Measurements from ENCODE around the gene SNAPC5.
A peak's percentile ranks its signal among the peaks of the same experiment; 100 is the strongest.
"Not testable (repeated sequence)": the region's sequence is repeated elsewhere in the genome, so short reads cannot be mapped to it uniquely, and the experiment has no call there.

The SNAPC5 gene, protein sequence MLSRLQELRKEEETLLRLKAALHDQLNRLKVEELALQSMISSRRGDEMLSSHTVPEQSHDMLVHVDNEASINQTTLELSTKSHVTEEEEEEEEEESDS

DNA sequence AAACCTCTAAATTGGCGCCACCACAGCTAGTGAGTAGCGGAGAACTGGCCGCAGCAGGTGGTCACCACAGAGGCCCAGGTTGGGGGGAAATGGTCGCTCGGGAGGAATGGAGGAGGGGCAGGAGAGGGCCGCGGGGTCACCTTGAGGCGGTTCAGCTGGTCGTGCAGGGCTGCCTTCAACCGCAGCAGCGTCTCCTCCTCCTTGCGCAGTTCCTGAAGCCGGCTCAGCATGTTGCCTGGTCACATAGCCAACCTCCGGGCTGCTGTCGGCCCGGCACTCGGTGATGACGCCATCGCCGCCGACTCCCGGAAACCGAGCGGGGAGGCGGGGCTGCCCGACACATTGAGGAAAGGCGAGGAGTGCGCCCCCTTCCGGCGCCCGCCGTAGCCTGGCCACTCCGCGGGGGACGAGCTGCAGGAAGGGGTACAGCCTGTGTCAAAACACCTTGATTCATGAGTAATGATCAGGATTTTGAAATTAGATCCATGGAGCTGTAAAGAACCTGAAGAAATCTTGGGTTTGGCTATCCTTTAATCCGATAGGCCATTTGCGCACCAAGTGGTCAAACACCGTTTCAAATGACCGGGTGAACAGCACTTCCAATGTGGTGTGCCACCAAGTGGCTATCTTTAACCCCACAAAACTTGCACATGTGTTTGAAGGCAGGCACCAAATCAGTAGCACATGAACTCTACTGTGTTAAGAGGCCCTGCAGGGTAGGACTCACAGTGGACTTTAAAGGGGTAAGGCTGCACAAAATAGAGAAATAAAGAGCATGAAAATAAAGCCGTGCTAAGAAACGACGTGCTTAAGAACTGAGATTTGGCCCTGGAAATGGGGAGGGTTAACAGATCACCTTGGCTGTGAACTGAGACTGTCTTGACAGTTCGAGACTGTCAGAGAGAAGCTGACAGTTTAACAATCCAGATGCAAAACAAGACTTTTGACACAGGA lies at the start of gene SNAPC5:
Gene SNAPC5 (minus strand): TSS at position 261 of the 954 bp plus-strand sequence. CDS start 31 bp downstream, at position 230.
- DNase-seq (ENCODE audit: low spot score): peak; percentile 96

GRCh38 chr15:66545255-66545654 lies 47.7 kb upstream of the SNAPC5 start:
- DNase-seq (ENCODE audit: low spot score): no peak

DNA sequence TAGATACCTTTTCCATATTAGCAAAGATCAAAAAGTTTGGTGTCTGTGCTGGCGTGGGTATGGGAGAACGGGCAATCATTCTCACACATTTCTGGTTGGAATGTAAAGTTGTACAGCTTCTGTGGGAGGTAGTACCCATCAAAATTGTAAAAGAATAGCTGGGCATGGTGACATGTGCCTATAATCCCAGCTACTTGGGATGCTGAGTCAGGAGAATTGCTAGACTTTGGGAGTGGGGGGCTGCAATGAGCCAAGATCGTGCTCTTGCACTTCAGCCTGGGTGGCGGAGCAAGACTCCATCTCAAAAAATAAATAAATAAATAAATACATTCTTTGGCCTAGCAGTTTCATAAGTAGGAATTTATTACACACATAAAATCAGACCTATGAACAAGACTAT lies 45.3 kb upstream of the SNAPC5 start:
- no peak for DNase-seq (ENCODE audit: low spot score)

DNA sequence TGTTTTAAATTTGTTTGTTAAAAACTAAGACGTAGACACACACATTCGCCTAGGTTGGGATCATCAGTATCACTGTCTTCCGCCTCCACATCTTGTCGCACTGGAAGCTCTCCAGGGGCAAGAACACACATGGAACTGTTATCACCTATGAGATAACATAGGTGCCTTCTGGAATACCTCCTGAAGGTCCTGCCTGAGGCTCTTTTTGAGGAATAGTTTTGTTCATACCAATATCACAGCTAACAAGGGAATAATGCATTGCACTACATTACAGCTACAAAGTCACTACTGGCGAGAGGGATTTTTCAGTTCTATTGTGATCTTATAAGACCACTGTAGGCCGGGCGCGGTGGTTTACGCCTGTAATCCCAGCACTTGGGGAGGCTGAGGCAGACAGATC lies 37.5 kb upstream of the SNAPC5 start:
- DNase-seq (ENCODE audit: low spot score): no peak

DNA sequence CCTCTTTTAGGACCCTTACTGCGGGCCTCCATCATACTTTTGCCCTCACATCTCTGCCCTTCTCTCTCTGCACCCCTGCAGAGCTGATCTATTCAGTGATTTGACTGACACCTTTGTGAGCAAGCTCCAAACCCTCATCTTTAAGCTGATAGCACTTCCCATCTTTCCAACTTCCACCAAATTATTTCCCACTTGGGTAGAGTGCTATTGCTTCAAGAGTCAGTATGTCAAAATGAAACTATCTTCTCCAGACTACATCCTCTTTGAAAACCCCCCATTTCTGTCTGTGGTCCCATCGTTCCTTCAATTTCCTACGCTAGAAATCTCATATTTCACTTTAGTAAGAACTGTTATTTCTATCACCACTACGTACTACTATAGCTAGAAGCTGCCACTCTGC lies 27.3 kb upstream of the SNAPC5 start:
- no peak for DNase-seq (ENCODE audit: low spot score)

- no peak for DNase-seq (ENCODE audit: low spot score)
These were observed 26.4 kb upstream of the SNAPC5 start for GRCh38 chr15:66523926-66524325.

DNA sequence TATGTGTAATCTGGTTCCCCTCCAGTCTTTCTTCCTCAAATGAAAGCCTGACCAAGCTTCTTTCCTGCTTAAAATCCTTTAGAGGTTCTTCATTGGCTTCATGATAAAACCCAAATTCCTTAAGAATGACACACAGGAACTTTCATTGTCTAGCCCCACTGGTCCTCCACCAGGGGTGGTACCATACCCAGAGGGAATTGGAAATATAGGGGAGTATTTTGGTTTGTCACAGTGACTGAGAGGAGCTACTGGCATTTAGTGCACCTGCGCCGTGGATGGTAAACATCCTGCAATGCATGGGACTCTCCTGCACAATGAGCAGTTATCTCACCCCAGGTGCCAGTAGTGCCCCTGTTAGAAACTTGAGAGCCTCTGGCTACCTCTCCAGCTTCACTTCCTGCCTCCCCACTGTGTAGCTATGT lies 18.4 kb upstream of the SNAPC5 start:
- no peak for DNase-seq (ENCODE audit: low spot score)

DNA sequence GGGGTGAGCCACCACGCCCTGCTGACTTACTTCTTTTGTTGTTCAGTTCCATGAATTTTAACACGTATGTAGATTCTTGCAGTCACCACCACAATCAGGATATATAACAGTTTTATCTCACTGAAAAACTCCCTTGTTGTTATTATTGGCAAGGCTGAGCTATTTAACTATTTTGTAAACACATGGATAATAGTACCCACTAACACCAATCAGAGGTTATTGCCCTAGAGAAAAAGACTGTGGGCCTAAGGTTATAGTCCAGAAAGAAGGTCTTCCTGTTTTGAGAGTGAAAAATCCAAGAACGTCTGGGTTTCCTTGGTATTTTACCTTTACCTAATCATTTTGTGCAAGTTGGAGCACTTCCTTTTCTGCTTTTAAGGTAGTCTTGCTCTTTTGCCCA lies 17.0 kb upstream of the SNAPC5 start:
- DNase-seq (ENCODE audit: low spot score): no peak

GRCh38 chr15:66508293-66508883 lies 10.8 kb upstream of the SNAPC5 start:
- DNase-seq (ENCODE audit: low spot score): no peak

GRCh38 chr15:66505818-66506217 lies 8.3 kb upstream of the SNAPC5 start:
- no peak for DNase-seq (ENCODE audit: low spot score)

DNA sequence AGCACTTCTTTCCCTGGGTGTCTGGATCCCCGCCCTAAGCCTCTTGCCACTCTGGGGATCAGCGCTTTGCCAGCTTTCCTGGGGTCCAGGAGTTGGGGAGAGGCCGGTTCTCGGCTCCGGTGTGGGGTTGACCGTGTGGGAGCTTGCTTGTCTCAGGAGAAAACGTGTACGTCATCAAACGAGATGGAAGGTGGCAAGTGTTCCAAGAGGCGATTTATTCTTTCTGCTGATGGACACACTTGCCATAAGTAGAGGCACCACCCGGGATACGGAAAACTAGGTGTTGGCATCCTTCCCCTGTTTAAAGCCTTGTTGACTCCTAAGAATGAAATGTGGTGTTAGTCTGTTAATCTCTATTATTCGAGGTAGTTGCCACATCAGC lies 7.9 kb upstream of the SNAPC5 start:
- DNase-seq (ENCODE audit: low spot score): no peak

GRCh38 chr15:66504563-66505429 lies 7.2 kb upstream of the SNAPC5 start, which contains the start of the genes RPL4 and ZWILCH:
Gene RPL4 (minus strand): TSS chr15:66504855. CDS start chr15:66504790, 65 bp downstream.
Gene ZWILCH (plus strand): TSS chr15:66505326. CDS start chr15:66505339, 13 bp downstream.
- peak; percentile 81 for DNase-seq (ENCODE audit: low spot score)

DNA sequence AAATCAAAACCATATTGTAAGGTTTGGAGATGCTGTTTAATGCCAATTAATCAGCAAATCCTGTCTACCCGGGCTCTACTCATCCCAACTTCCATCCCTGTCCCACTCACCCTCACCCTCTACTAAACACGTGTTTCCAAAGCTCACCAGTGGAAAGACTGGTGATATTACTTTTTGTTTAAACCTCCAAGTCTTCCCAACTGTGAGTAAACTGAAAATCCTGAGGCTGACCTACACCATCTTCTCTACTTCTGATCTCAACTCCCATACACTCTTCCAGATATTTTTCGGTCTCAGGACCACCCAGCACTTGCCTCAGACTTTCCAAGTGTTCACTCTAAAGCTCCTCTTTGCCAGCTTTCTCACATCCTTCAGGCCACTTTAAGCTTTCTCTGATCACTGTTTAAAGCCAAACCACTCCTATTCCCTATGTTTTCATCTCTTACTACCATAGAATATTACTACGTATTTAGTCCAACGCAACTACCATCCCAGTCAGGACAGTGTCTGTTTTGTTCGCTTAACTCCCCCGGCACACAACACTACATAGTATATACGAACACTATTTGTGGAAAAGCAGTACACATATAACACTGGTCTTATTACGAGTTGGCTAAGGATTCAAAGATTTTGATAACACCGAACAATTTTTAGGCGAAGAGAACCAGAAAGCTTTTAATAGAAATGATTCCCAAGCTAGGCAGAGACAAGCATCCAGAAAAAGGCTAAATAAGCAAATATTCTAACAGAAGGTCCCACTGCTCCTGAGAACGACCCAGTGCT lies 6.4 kb upstream of the SNAPC5 start:
- DNase-seq (ENCODE audit: low spot score): no peak

DNA sequence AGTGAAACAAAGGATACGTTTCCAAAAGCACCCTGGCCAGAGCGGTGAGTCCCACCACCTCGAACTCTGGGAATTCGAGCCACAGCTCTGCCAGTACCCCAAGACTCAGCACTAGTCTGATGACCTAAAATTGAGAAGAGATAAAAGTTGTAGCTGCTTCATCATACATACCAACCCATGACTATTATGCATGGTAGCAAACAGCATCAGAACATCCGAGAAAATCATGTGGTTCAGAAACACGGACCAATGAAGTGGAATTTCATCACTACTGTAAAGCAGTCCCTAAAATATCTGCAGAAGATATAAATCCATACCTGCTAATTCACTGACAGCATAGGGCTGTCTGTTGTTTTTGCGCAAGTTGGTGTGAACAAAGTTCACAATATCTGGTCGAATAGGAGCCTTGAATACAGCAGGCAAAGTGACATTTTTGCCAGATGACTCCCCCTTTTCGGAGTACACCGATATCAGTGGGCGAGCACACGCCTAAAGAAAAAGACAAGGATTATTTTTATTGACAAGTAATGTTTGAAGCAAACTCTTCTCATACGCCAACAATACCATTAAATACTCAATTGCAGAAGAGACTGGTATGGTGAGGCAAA lies 5.6 kb upstream of the SNAPC5 start:
- DNase-seq (ENCODE audit: low spot score): not testable (repeated sequence)

GRCh38 chr15:66502491-66502890 lies 4.9 kb upstream of the SNAPC5 start:
- DNase-seq (ENCODE audit: low spot score): no peak

GRCh38 chr15:66500346-66500745 lies 2.8 kb upstream of the SNAPC5 start:
- DNase-seq (ENCODE audit: low spot score): not testable (repeated sequence)

DNA sequence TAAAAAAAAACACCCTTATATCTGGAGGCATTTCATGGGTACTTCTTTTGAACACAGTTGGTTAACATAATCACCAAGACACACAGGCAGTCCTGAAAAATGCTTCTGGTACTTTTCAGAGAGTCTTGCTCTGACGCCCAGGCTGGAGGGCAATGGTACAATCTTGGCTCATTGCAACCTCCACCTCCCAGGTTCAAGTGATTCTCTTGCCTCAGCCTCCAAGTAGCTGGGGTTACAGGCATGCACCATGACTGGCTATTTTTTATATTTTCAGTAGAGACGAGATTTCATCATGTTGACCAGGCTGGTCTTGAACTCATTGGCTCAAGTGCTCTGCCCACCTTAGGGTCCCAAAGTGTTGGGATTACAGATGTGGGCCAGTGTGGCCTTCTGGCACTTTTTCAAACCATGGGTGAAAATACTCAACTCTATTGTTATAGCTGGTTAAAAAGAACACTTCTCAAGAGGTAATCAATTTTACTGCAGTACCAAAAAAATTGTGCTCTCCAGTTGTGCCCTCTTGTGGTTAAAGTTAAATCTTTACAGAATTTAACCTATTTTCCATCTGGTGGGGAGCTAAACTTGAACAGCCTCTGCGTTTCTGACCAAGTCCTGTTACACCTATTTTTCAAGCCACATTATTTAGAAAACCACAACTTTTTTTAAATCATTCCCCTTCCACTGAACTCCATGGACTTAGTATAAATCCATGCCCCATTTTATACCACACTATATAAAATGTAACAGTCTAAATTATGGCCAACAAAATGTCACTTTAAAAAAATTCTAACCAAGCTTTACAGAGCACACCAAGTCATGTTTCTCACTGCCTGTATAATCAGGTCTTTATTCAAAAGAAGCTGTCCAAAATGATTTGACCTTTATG lies 1.2 kb upstream of the SNAPC5 start:
- no peak for DNase-seq (ENCODE audit: low spot score)

DNA sequence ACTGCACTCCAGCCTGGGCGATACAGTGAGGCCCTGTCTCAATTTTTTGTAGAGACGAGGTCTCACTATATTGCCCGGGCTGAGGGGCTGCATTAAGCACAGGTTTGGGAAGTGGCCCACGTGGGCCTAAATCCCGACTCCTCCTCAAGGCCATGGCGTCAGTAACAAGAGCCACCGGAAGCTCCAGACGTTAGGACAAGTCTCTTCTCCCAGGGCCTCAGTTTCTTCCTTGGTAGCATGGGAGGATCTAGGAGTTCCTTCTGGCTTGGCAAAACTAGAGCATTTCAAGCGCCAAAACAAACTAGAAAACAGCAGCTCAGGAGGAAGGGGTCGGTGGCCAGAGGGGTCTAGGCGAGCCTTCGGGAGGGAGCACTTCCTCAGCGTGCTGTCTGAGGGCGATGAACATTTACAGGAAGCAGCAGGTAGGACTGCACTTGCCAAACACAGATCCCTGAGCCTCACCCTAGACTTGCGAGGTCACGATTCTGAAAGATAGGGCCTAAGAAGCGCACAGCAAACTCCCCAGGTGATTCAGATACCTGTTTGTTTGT lies 536 bp downstream of the SNAPC5 start:
- no peak for DNase-seq (ENCODE audit: low spot score)

DNA sequence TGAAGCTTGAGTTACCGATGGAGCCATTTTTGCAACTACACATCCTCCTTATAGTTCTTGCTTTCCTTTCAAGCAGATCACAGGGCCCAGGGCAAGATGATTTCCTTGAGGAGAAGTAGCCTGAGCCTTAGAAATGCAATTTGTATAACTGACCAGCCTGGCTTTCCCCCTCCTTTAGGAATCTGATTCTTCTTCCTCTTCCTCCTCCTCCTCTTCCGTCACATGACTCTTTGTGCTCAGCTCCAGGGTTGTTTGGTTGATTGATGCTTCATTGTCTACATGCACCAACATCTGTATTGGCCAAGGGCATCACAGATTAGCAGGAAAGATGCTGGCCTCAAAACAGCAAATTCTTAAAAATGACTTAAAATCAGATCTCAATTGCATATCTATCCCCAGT lies 3.3 kb downstream of the SNAPC5 start:
- no peak for DNase-seq (ENCODE audit: low spot score)

All from D341Med (cell line).